Glutamatergic neuron (in vitro differentiated cells): Measurements from ENCODE around the gene CCN6. TPM values are rescaled to one million over a fixed set of nuclear protein-coding genes. Genes with fewer than 3 reads are reported as not detected.

Source experiments
- DNase-seq: peaks from one replicate; pipeline ENCODE4 v3.0.0; 2022
- H3K27ac Mint-ChIP-seq: one replicate; pipeline ENCODE4 v1.8.0; 2020; ENCODE audit warnings: mild to moderate bottlenecking, mixed read lengths, inconsistent platforms; ENCODE audit not compliant: unreplicated experiment
- H3K27me3 Mint-ChIP-seq: one replicate; pipeline ENCODE4 v1.8.0; 2020; ENCODE audit warnings: mild to moderate bottlenecking, moderate library complexity, mixed read lengths, inconsistent platforms; ENCODE audit not compliant: unreplicated experiment
- H3K36me3 Mint-ChIP-seq: one replicate; pipeline ENCODE4 v1.8.0; 2020; ENCODE audit warnings: mild to moderate bottlenecking, mixed read lengths, inconsistent platforms; ENCODE audit not compliant: unreplicated experiment
- H3K4me1 Mint-ChIP-seq: one replicate; pipeline ENCODE4 v1.8.0; 2020; ENCODE audit warnings: mild to moderate bottlenecking, low read depth, mixed read lengths, inconsistent platforms; ENCODE audit not compliant: unreplicated experiment
- H3K4me3 Mint-ChIP-seq: one replicate; pipeline ENCODE4 v1.8.0; 2020; ENCODE audit warnings: mild to moderate bottlenecking, mixed read lengths, inconsistent platforms; ENCODE audit not compliant: unreplicated experiment
- H3K9me3 Mint-ChIP-seq: one replicate; pipeline ENCODE4 v1.8.0; 2020; ENCODE audit warnings: mild to moderate bottlenecking, moderate library complexity, mixed read lengths, inconsistent platforms; ENCODE audit not compliant: unreplicated experiment
- total RNA-seq: library from RNA; stranded (reverse); fragmentation: NEBNext Ultra II Directional; extraction: Animal tissue kit (Norgen Biotek cat#: 25700); gene quantifications from one replicate; pipeline ENCODE4 v1.2.1, GENCODE V29; 2021; ENCODE audit not compliant: unreplicated experiment
- TF ChIP-seq, protein P1 (sequence below): fragments of 200-600 bp; sonication (generic); IDR thresholded peaks from one replicate; pipeline ENCODE4 v1.5.0; 2021; ENCODE audit not compliant: partially characterized antibody, unreplicated experiment

The CCN6 gene
- total RNA-seq, 1 donor from 2014 or later = not detected

DNA sequence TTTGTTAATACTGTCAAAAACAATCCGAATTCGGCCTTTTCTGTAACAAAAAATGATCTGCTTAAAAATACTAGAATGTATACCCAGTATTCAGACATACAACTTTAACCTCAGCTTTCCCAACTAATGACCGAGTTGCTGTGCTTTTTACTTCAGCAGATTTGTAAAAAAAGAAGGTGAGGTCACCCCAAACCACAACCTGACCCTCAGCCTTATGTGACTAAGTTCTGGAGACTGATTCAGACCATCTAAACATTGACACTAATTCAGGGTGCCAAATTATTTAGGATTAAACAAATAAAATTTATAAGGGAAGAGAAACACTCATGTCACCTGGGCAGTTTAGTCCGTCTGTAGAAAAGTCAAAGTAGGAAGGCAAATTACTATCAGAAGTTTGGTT lies 7.7 kb downstream of the CCN6 start:
- Mint-ChIP-seq H3K36me3 (no peaks in the 10 kb centered on the region), H3K9me3 (no peaks in the 10 kb centered on the region), H3K27ac (no peak overlapping the region), H3K4me3 (no peak overlapping the region), H3K27me3 (no peaks in the 10 kb centered on the region), H3K4me1 (no peaks in the 10 kb centered on the region)
- TF ChIP-seq, protein P1, sequence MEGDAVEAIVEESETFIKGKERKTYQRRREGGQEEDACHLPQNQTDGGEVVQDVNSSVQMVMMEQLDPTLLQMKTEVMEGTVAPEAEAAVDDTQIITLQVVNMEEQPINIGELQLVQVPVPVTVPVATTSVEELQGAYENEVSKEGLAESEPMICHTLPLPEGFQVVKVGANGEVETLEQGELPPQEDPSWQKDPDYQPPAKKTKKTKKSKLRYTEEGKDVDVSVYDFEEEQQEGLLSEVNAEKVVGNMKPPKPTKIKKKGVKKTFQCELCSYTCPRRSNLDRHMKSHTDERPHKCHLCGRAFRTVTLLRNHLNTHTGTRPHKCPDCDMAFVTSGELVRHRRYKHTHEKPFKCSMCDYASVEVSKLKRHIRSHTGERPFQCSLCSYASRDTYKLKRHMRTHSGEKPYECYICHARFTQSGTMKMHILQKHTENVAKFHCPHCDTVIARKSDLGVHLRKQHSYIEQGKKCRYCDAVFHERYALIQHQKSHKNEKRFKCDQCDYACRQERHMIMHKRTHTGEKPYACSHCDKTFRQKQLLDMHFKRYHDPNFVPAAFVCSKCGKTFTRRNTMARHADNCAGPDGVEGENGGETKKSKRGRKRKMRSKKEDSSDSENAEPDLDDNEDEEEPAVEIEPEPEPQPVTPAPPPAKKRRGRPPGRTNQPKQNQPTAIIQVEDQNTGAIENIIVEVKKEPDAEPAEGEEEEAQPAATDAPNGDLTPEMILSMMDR = no peak
- no peak for DNase-seq

DNA sequence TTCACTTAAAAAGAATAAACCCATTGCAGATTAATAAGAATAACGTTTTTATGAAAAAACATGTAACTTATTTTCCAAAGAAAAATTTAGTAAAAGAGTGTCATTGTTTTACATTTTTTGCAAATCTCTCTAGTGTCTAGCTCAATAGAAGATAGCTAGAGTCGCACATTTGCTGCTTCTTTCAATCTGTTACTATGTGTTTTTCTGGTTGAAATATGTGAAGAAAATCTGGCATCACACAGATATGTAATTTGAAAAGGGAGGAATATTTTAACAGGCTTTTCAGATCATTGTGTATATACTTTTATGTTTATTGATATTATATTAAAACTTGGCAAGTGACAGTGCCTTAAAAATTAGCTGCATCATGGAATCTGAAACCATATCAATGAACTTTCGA lies 9.1 kb downstream of the CCN6 start:
- TF ChIP-seq, protein P1 = no peak
- no peaks in the 10 kb centered on the region for H3K27me3 Mint-ChIP-seq
- DNase-seq = no peak
- no peaks in the 10 kb centered on the region for H3K36me3 Mint-ChIP-seq
- H3K27ac Mint-ChIP-seq = no peak overlapping the region
- H3K9me3 Mint-ChIP-seq = no peaks in the 10 kb centered on the region
- no peaks in the 10 kb centered on the region for H3K4me1 Mint-ChIP-seq
- H3K4me3 Mint-ChIP-seq = no peak overlapping the region

DNA sequence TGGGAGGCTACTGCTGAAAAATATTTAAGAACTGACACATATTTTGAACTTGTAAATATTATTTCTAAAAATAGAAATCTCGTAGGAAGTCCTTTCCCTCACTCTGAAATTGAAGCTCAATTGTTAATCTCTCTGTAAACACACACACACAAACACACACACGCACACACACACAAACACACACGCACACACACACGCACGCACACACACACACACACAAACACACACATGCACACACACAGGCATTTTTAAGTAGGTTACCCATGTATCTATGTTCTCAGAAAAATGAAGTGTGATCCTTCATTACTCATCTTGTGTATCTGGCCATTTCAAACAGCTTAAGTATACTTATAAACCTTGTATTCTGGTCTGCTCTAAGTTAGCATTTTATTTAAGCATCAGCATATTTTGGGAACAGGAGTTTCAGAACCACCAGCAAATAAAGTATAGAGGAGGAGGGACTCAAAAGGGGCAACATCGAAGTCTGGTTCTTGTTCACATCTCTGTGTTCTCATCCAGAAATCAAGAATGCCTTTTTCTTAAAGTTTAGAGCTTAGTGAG lies 11.6 kb downstream of the CCN6 start:
- H3K4me1 Mint-ChIP-seq = no peaks in the 10 kb centered on the region
- TF ChIP-seq, protein P1 = no peak
- no peak for DNase-seq
- H3K4me3 Mint-ChIP-seq = no peak overlapping the region
- no peak overlapping the region for H3K27ac Mint-ChIP-seq
- no peaks in the 10 kb centered on the region for H3K36me3 Mint-ChIP-seq
- no peaks in the 10 kb centered on the region for H3K27me3 Mint-ChIP-seq
- no peaks in the 10 kb centered on the region for H3K9me3 Mint-ChIP-seq

DNA sequence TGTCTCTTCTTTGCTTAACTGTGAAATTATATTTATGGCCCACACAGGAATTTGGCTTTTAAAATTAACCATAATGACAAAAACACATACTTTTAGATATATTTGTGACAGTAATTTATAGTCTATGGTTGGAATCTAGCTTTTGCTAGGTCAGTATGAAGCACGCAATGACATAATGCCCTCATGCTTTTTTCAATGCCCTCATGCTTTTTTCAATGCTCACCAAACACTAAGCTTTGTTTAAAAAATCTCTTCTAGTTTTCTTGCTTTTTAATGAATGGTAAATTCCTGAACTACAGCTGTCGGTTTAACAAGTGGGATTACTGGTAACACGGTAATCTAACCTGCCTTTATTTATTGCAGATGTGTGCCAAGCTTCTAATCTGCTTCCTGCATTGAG lies 12.7 kb downstream of the CCN6 start:
- Mint-ChIP-seq H3K4me1 (no peaks in the 10 kb centered on the region), H3K27ac (no peak overlapping the region), H3K27me3 (no peaks in the 10 kb centered on the region), H3K36me3 (no peaks in the 10 kb centered on the region), H3K9me3 (no peaks in the 10 kb centered on the region), H3K4me3 (no peak overlapping the region)
- TF ChIP-seq, protein P1 = no peak
- no peak for DNase-seq

DNA sequence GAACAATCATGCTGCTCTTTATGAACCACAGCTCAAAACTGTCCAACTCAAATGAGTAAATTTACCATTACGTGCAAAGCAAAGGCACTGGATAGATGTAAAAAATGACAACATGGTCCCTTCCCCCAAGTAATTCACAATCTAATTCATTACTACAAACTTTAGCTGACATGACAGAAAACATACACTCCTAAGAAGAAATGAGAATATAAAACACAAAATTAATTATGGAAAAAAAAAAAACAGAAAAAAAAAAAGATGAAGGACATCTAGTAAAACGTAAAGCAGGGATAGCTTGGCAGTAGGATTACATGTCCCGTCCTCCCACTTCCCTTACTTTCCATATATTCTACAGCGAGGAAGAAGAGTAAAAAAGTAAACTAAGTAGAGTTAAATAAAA lies 27.7 kb downstream of the CCN6 start:
- H3K4me3 Mint-ChIP-seq = no peak overlapping the region
- H3K36me3 Mint-ChIP-seq = no peaks in the 10 kb centered on the region
- no peak for DNase-seq
- no peaks in the 10 kb centered on the region for H3K9me3 Mint-ChIP-seq
- no peaks in the 10 kb centered on the region for H3K27me3 Mint-ChIP-seq
- TF ChIP-seq, protein P1 = no peak
- no peaks in the 10 kb centered on the region for H3K4me1 Mint-ChIP-seq
- H3K27ac Mint-ChIP-seq = no peak overlapping the region
